ENCODE results near the gene ASCC1.
"Not testable (repeated sequence)": the region's sequence is repeated elsewhere in the genome, so short reads cannot be mapped to it uniquely, and the experiment has no call there.

ASCC1 gene, protein sequence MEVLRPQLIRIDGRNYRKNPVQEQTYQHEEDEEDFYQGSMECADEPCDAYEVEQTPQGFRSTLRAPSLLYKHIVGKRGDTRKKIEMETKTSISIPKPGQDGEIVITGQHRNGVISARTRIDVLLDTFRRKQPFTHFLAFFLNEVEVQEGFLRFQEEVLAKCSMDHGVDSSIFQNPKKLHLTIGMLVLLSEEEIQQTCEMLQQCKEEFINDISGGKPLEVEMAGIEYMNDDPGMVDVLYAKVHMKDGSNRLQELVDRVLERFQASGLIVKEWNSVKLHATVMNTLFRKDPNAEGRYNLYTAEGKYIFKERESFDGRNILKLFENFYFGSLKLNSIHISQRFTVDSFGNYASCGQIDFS

DNA sequence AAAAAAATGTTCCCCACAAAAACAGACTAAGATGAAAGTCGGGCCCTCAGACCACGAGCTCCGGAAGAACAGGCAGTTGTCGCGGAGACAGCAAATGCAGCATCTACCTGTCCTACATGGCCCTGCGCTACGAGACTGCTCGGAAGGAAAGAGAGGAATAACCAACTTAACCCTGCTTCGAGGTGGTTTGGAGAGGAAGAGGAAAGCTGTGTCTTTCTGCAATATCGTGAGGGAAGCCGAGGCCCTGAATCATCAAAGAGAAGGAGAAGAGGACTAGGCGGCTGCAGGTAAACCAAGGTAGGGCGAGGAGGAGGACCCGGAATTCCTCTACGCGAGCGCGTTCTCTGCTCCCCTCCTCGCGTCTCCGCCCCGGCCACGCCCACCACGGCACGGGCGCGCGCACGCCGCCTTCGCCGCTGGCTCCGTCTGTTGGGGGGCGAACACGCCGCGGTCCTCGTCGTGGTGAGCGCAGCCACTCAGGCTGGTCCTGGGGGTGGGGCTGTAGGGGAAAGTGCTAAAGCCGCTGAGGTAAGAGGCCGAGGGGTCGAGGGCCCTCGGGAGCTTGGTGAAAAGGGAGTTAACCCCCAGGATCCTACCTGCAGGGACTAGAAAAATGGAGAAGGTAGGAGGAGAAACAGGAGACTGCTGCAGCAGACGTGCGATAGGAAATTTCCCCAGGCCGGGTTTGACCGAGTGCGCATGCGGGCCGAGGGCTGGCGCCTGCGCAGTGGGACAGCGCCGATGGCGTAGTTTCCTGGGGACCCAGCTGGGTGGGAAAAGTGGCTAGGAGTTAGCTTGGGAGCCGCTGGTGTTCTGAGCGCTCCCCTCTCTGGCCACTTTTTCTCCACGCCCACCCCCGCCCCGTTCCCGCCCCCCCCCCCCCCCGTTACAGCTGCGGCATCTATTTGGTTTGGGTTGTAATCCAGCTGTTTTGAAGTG is at the start of gene ASCC1, which contains the start of gene ANAPC16:
ASCC1 (minus strand) TSS at position 666 of the 939 bp plus-strand sequence. CDS start 2,978 bp downstream, outside the sequence.
ANAPC16 (plus strand) TSS at position 402 of the 939 bp plus-strand sequence. CDS start 7,903 bp downstream, outside the sequence.
- DNase-seq = peak; percentile 94

DNA sequence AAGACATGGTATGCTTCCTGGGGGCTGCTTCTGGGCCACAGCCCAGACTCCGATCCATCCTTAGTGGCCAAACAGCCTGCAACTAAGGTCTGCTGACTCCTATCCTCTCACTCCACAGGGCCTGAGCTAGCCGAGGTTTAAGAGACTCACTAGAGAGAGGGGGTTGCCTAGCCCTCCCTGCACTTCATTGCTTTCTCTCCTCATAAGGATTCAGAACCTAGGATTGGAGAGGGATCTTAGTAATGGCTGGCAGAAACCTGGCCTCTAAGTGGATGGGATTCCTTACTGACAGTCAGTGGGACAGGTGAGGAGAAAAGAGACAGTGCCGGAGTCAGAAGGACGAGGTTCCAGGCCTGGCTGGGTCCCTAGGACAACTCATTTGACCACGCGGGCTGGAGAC is 49.4 kb upstream of the ASCC1 start:
- DNase-seq = no peak

DNA sequence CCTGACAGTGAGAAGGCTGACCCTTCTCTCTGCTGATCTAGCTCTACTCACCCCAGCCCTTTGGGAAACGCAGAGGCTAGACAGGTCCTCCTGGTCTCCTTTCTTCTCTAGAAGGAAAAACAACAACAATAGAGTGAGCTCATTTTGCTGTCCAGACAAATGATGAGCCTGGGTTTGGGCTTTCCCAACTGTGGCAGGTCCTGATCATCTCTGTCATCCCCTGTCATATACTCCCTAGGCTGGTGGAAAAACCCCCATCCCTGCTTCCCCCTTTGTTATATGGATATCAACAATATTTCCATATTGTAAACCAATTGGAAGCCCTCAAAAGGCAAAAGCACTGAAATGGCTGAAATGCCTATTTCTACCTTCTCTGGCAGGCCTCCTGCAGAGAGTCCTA is 48.5 kb upstream of the ASCC1 start:
- DNase-seq = no peak

DNA sequence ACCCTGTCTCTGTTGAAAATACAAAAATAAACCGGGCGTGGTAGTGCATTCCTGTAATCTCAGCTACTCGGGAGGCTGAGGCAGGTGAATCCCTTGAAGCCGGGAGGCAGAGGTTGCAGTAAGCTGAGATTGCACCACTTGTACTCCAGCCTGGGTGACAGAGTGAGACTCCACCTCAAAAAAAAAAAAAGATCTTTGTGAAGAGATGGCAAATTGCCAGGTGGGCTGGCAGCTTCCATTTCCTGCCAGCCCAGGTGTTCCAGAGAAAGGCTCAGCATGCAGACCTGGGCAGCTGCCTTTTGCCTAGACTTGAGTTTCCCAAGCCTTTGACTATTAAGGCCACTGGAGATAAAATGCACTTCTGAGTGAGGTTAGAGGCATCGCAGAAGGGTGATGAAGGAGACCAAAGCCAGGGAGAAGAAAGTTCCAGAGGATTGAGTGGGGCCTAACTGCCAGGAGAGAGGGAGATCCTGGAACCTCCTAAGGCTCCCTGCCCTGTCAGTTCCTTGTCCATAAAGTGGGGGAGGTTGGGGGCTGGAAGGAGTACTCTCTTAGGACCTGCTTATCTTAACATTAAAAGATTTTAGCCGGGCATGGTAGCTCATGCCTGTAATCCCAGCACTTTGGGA is 47.7 kb upstream of the ASCC1 start:
- peak; percentile 45 for DNase-seq

DNA sequence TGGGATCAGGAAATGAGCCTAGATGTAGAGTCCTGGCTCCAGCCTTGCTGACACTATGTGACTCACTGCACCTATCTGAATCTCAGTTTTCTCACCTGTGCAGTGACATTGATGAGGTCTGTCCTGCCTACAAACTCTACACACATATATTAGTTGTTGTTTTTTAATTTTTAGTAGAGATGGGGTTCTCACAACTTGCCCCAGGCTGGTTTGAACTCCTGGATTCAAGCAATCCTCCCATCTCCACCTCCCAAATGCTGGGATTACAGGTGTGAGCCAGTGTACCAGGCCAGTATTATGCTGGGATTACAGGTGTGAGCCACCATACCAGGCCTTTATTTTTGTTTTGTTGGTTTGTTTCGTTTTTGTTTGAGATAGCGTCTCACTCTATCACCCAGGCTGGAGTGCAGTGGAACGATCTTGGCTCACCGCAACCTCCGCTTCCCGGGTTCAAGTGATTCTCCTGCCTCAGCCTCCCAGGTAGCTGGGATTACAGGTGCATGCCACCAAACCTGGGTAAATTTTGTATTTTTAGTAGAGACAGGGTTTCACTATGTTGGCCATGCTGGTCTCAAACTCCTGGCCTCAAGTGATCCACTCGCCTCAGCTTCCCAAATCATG is 45.8 kb upstream of the ASCC1 start:
- no peak for DNase-seq

DNA sequence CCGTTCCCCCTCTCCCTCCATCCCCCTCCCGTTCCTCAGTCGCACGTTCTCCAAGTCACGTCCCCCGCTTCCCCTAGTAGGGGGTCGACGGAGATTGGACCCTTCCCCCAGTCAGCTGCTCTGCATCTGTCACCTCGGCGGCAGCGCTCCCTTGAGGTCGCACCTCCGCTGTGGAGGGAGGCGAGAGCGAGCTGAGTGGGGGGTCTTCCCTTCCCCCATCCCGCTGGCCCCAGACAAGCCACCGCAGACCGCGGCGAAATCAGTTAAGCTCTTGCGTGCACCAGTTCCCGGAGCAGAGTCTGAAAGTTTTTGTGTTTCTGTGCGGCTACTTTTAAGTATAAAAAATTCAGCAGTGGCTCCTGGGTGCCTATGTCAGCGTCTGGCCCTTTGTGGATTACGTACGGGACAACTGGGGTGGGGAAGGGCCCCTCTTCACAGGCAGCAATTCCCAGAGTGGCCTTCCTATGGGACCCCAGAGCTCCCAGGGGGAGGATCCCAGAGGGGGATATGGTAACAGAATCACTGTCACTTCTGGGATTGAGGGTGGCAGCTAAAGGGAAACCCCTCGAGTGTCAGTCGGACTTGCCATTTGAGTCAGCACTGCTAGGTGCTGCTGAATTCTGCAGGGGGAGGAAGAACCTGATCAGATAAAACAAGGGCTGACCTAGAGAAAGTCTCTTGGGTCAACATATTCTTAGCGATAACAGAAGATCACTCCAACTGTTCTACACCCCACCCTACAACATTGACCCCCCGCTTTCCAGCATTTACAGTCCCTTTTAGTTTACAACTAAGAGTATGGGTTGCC is 45.1 kb upstream of the ASCC1 start:
- DNase-seq = peak; percentile 72

DNA sequence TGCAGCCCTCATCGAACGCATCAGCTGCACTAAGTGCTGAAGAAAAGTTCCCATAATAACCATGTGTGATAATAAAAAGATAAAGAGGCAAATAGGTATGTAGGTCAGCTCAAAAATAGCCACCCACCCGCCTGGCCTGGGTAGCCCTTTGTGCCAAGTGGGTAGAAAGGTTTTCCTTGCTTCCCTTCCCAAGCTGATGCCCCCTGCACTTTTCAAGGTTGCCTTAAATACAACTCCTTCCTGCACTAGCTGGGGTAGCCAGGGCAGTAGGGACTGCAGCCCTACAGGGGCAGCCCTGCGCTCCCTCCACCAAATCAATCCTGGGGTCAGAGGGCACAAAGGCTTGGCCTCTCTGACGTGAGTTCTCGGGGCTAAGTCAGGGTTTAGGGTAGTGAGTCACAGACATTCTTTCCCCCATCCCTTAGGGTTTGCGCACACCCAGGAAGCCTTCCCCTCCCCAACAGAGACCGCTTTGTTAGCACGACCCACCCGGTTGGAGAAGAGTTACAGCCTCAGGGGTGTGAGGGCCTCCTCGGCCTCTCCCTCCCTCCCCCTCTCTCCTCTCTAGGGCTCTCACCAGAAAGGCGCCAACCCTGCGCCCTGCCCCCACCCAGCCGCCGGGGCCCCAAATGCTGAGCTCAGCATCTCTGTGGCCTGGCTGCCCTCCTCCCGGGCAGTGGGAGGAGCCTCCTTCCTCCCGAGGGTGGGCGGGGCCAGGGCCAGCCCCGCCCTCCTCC is 44.3 kb upstream of the ASCC1 start:
- DNase-seq = peak; percentile 89

DNA sequence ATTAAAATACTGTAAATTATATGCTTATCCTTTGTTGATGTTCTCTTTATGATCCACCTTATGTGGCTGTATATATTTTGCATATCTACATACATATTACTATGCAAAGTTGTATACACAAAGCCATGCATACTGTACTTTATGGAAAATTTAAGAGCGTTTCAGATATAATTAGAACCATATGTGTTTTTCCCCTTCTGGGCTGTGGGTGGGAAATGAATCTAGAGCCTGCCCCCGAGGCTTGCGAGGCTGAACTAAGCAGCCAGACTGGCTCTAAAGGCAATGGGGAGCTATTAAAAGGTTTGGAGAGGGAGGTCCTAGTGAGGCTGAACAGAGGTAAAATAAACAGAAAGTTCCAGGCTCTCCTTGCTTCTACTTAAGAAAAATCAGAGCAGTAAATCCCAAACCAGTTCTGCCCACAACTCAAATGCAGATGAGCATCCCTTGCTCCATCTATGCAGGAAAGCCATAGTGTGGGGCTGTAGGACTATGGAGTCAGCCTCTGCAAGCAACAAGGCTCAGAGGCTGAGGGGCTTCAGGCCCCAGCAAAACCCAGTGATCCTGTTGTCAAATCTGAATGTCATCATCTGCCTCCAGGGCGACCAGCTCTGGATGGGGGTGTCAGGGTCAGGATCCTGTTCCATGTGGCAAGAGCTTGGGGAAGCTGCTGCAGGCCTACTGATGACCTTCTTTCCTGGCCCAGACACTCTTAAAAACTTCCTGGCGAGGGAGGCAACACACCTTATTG is 43.6 kb upstream of the ASCC1 start:
- no peak for DNase-seq

DNA sequence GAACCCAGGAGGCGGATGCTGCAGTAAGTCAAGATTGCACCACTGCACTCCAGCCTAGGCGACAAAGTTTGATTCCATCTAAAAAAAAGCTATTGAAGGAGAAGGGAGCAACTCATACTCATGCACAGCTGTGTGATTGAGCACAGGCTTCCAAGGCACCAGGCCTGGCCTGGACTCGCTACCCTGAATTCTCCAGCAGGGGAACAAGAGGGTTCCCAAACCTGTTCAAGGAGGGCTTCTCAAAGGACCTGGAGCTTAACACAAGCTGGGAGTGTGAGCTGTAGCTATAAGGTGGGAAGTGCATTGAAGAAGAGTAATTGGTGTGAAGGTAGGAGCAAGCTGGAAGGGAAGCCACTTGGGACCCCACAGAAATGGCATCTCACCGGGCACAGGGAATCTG is 42.5 kb upstream of the ASCC1 start:
- DNase-seq = no peak

DNA sequence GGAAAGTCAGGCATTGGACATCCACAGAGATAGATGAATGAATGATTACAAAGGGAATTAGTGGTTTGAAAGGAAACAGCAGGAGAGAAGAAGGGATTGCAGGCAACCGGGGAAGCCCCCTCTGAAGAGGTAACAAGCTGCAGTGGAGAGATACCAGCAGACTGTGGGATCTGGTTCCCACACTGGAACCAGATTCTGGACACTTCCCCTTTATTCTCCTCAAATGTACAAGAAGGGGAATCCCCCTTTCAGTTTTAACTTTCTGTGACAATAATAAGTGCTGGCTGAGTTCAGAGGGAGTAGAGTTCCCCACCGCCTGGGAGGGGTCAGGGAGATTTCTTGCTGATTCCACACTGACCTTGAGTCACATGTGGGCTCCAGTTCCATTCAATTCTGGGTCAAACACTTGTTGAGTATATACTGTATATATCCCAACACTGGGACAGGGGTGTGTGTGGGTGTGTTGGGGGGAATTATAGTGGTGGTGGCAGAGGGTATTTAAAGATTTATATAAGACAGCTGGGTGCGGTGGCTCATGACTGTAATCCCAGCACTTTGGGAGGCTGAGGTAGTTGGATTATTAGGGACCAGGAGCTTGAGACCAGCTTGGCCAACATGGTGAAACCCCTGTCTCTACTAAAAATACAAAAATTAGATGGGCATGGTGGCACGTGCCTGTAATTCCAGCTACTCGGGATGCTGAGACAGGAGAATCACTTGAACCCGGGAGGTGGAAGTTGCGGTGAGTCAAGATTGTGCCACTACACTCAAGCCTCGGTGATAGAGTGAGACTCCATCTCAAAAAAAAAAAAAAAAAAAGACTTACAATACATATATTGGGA is 41.2 kb upstream of the ASCC1 start:
- peak; percentile 81 for DNase-seq

DNA sequence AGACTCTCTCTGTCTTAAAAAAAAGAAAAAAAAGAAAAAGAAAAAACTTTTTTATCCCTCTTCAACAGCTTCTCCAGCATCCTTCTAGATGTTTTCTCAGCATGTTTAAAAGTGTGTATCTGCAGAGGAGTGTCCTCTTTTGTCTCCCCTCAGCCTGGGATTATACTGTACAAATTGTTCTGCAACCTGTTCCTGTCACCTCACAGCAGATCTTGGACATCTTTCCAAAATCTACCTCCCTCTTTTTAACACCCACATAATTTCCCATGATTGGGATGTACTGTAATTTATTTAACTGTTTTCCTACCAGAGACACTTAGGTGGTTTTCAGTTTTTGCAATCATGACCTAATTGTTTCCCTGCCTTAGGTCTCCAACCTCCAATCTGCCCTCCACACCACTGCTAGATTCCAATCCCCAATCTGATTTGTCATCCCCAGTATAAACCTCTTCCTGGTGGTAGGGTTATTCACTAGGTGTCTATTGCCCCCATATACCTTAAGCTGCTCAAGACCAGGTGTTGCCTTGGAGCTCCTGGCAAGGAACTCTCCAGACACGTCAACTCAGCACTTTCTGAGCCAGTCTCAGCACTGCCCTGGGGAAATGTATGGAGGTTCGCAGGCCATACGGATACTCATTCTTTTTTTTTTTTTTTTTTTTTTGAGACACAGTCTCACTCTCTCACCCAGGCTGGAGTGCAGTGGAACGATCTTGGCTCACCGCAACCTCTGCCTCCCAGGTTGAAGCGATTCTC is 40.1 kb upstream of the ASCC1 start:
- DNase-seq = no peak

DNA sequence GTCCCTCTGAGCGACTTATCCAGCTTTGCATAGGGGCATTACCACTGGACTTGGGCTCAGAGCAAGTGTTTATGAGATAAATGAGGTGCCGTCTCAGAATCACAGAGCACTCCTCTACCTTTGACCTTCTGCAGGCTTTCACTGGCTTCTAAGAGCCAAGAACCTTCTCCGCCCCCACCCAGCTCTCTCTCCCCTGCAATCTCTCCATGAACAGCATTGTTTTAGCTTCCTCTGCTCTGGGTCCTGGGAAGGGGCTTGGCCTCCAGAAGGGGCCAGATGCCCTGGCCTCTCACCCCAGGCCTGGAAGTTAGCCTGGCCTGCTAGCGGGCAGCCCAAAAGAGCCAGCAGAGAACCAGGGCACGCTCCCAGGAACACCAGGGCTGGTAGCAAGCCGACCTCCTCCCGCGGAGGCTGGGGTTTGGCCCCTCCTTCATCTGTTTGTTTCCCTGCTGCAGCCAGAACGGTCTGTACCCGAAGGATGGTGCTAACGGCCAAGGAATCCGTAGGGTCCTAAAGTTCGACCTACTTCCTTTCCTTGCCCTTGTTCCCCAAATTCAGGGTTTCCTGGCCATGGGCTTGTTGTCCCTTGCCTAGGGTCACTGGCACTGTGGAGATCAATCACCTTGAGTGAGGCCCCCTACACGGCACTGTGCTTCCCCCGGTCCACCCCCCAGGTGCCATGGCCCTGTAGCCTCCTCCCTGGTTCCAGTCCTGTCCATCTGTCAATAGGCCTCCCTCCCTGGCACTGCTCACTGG is 38.9 kb upstream of the ASCC1 start:
- peak; percentile 88 for DNase-seq

DNA sequence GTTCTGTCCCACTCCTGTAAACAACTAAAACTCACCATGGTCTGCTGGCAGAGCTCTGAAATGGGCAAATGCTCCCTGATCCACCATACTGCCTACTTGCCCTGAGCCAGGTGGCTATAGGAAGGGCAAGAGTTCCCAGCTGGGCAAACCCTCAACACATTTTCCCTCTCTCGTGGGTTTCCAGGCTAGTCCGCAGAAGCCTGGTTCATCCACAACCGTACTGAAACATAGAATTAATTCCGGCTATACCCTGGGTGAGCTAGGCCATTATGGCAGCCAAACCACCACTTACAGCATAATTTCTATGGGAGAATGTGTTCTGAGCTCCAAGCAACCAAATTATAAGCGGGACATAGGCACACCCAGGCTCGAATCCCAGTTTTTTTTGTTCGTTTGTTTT is 37.5 kb upstream of the ASCC1 start:
- no peak for DNase-seq

DNA sequence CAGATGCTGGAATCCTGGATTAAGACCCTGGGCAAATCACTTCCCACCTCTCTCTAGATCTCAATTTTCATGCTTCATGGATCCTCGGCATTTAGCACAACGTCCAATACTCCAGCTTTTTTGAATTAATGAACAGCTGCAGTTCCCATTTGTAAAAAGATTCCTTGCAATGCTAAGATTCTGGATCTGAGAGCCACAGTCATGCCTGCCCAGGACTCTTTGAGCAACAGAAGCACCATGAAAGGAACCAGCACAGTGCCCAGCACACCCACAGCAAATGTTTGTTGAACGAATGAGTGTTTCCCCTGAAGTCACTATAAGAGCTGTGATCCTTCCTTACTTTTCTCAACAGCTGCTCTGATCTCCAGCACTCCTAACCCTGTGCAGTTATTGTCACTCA is 36.9 kb upstream of the ASCC1 start:
- DNase-seq = no peak

DNA sequence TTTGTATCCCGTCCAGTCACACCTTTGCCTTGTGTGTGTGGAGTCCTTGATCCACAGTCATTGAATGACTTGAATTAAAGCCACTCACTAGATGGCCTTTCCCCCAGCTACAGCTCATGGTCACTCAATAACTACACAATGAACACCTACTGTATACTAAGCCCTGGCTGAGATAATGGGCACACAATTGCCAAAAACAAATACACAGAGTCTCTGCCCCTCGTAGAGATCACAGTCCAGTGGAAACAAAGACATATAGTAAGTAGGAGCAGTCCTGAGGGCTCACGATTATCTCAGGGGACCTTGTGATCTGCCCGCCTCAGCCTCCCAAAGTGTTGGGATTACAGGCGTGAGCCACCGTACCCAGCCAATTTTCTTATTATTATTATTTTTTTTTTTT is 35.6 kb upstream of the ASCC1 start:
- no peak for DNase-seq

DNA sequence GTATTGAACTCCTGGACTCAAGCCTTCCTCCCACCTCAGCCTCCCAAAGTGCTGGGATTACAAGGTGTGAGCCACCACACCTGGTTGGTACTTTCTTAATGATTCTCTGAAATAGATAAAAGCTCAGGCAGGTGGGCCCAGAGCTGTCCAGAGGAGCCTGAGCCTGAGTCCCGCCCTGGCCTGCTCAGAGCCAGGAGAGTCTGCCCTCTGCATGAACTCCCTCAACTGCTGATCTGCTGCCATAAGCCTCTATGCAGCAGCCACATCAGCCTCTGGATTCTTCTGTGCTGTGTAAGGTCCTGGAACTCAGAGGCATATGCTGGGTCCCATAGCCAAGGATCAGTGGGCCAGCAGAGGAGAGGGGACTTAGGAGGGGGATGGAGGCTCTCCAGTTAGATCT is 34.6 kb upstream of the ASCC1 start:
- DNase-seq = no peak

DNA sequence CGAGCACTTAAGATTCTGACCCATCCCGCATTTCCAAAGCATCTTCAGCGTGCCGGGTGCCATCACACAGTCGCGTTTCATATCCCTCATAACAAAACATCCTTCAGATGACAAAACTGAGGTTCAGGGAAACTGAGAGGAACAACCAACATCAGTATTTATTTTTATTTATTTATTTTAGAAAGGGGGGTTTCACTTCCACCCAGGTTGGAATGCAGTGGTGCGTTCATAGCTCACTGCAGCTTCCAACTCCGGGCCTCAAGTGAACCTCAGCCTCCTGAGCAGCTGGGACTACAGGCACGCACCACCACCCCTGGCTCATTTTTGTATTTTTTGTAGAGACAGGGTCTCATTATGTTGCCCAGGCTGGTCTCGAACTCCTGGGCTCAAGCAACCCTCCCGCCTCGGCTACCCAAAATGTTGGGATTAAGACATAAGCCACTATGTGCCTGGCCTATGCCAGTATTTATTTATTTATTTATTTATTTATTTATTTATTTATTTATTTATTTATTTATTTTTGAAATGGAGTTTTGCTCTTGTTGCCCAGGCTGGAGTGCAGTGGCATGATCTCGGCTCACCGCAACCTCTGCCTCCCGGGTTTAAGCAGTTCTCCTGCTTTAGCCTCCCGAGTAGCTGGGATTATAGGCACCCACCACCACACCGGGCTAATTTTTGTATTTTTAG is 33.2 kb upstream of the ASCC1 start:
- not testable (repeated sequence) for DNase-seq

Measured in hematopoietic multipotent progenitor cell treated with erythropoietin and hydrocortisone succinate and interleukin-3 and kit ligand, for 6 days (in vitro differentiated cells).